Fibroblast of lung (primary cell): ENCODE measurements around the gene PPP2R5A.

Source experiments
- EZH2 ChIP-seq: IDR thresholded peaks from 2 replicates; pipeline ENCODE4 v1.5.1; 2012; ENCODE audit warnings: low read length, control low read depth, mild to moderate bottlenecking; ENCODE audit errors: missing control alignments
- TF ChIP-seq, protein P1 (sequence below), 2 donors: IDR thresholded peaks in 1 of 2; conservative IDR thresholded peaks in 1 of 2; 1 replicate in 1 of 2; 2 replicates in 1 of 2; pipeline ENCODE4 v1.5.1; 2011 to 2012; ENCODE audit warnings: low read length in 2 of 2, control low read depth in 1 of 2, inconsistent platforms in 1 of 2, low read depth in 1 of 2, mild to moderate bottlenecking in 1 of 2

DNA sequence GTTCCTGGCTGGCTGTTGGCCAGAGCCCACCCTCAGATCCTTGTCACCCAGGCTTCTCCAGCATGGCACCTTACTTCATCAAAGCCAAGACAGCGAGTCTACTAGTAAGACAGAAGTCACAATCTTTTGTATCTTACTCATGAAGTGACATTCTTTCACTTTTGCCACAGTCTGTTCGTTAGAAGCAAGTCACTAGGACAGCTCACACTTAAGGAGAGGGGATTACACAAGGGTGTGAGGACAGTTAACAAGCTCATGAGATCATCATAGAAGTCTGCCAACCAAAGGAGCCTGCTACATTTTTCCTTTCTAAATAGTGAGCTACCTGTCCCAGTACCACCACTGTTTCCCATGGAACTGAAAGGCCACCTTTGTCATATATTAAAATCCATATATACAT, 68.0 kb downstream of the PPP2R5A start:
- no peak for TF ChIP-seq EZH2
- TF ChIP-seq, protein P1, sequence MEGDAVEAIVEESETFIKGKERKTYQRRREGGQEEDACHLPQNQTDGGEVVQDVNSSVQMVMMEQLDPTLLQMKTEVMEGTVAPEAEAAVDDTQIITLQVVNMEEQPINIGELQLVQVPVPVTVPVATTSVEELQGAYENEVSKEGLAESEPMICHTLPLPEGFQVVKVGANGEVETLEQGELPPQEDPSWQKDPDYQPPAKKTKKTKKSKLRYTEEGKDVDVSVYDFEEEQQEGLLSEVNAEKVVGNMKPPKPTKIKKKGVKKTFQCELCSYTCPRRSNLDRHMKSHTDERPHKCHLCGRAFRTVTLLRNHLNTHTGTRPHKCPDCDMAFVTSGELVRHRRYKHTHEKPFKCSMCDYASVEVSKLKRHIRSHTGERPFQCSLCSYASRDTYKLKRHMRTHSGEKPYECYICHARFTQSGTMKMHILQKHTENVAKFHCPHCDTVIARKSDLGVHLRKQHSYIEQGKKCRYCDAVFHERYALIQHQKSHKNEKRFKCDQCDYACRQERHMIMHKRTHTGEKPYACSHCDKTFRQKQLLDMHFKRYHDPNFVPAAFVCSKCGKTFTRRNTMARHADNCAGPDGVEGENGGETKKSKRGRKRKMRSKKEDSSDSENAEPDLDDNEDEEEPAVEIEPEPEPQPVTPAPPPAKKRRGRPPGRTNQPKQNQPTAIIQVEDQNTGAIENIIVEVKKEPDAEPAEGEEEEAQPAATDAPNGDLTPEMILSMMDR (conservative IDR thresholded peaks at IDR 0.05 in 1 of 2, IDR thresholded peaks at IDR 0.05 in 1 of 2; ENCODE audit: low read depth in 1 of 2, low read length in 2 of 2) = no peak
